Large intestine (tissue), 3 donors: Measurements from ENCODE around the gene IL17RC. TPM values are rescaled to one million over a fixed set of nuclear protein-coding genes. Genes with fewer than 3 reads are reported as not detected.
"Not testable (repeated sequence)": the region's sequence is repeated elsewhere in the genome, so short reads cannot be mapped to it uniquely, and the experiment has no call there.

Experiments
- DNase-seq, 2 donors: peaks; one replicate each; pipeline versions ENCODE4 v3.0.0 to v3.0.0-alpha.2; 2013
- H3K27ac ChIP-seq: one replicate; pipeline ENCODE4 v1.5.1; 2013; ENCODE audit warnings: low read length
- H3K27me3 ChIP-seq: 2 replicates; pipeline ENCODE4 v1.6.1; 2013; ENCODE audit warnings: low read length; ENCODE audit not compliant: control insufficient read depth, insufficient read depth
- H3K36me3 ChIP-seq: 2 replicates; pipeline ENCODE4 v1.6.1; 2013; ENCODE audit warnings: low read length; ENCODE audit not compliant: control insufficient read depth, insufficient read depth
- H3K4me1 ChIP-seq: one replicate; pipeline ENCODE4 v1.6.1; 2013; ENCODE audit warnings: low read length; ENCODE audit not compliant: control insufficient read depth, insufficient read depth
- H3K4me3 ChIP-seq: one replicate; pipeline ENCODE4 v1.5.1; 2013; ENCODE audit warnings: low read length
- H3K9me3 ChIP-seq: one replicate; pipeline ENCODE4 v1.6.1; 2013; ENCODE audit warnings: mild to moderate bottlenecking, low read depth, low read length, moderate library complexity; ENCODE audit not compliant: control insufficient read depth
- WGBS: methylation state at CpG from one replicate; pipeline ENCODE4 v1.1.5; 2013; ENCODE audit warnings: low lambda C conversion rate; ENCODE audit not compliant: insufficient coverage; 5-methylcytosine and 5-hydroxymethylcytosine counted together
- polyA plus RNA-seq: library from polyadenylated mRNA; unstranded; fragments of 120-200 nt; gene quantifications from one replicate; pipeline ENCODE4 v1.2.1, GENCODE V29; 2013

Gene IL17RC
- polyA plus RNA-seq, 1 donor, result 36.3 TPM

DNA sequence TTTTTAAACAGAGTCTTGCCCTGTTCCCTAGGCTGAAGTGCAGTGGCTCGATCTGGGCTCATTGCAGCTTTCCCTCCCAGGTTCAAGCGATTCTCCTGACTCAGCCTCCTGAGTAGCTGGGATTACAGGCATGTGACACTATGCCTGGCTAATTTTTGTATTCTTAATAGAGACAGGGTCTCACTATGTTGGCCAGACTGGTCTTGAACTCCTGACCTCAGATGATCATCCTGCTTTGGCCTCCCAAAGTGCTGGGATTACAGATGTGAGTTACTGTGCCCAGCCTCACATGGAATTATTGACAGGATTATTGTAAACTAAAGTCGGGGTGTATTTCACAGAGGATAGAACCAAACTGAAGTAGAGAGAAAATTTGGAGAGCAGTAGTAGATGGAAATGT is 21.2 kb upstream of the IL17RC start:
- Histone ChIP-seq H3K36me3 (peaks cover 15% of the 10 kb centered on the region), H3K4me1 (peaks cover 40% of the 10 kb centered on the region)
- not testable (repeated sequence) for H3K4me3 ChIP-seq, H3K27me3 ChIP-seq, DNase-seq, H3K27ac ChIP-seq, H3K9me3 ChIP-seq
- WGBS, result 100% methylated on average over 1 of the region's 3 CpGs

DNA sequence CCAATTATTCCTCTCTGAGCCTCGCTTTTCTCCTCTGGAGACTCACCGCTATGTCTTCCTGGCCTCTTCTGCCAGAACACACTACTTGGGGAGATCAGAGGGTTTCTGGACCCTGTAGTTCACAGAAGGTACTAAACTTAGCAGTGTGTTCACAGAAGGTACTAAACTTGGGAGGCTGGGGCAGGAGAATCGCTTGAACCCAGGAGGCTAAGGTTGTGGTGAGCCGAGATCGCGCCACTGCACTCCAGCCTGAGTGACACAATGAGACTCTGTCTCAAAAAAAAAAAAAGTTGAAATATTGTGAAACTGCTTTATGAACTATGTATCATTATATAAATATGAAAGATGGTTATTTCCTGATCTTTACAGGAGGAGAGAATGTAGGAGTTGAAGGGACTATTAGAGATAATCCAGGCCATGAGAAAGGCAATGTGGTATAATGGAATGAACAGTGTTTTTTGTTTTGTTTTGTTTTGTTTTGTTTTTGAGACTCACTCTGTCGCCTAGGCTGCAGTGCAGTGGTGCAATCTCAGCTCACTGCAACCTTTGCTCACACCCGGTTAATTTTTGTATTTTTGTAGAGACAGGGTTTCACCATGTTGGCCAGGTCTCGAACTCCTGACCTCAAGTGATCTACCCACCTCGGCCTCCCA is 20.0 kb upstream of the IL17RC start:
- not testable (repeated sequence) for H3K27me3 ChIP-seq, H3K9me3 ChIP-seq, H3K4me3 ChIP-seq
- DNase-seq, result peak in 1 of 2 donors; percentile 71
- peaks cover 48% of the 10 kb centered on the region for H3K4me1 ChIP-seq
- H3K36me3 ChIP-seq, result peaks cover 15% of the 10 kb centered on the region
- H3K27ac ChIP-seq, result peak overlapping the region; percentile 93
- 71% methylated on average over 1 of the region's 10 CpGs for WGBS

DNA sequence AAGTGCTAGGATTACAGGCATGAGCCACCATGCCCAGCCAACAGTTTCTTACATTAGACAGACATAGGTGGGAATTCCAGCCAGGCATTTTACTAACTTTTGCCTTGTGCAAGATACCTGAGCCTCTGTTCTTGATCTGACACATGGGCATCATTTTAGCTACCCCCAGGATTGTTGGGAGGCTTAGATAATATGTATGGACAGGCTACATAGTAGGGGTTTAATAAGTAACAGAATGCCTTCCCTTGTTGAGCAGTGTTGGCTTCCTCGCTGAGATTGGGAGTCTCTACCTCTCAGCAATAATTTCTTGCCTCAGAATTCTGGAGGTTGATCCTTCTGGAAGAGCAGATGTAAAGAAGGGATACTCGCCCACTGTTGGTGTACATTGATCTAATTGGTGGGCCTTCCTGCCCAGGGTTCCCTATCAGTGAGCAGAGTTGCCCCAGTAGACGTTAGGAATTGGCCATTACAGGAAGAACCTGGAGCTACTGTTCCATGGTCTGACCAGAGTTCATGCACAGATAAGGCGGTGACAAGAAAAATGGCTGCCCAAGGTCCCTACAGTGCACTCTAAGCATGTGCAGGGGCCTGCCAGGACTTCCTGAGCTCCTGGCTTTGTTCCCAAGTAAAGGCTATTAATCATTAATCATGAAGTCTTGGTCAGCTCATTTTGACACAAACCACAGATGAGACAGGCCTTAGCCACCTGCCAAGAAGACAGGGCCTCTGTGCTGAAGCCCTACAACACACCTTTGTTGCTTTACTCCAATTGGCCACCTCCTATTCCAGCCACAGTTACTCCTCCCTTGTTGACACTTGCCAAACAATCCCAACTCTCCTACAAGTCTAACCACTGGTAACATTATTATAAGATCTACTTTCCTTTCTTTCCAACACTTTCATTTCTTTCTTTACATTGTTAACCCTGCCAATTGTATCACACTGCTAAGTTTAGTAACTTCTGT is 19.2 kb upstream of the IL17RC start:
- H3K27ac ChIP-seq, result peak overlapping the region; percentile 93
- H3K4me1 ChIP-seq, result peaks cover 56% of the 10 kb centered on the region
- peaks cover 4% of the 10 kb centered on the region for H3K9me3 ChIP-seq
- no peak overlapping the region for H3K4me3 ChIP-seq
- H3K27me3 ChIP-seq, result no peaks in the 10 kb centered on the region
- WGBS, result 50% methylated on average over 1 of the region's 4 CpGs
- peak; percentile 95 to 99 for DNase-seq
- H3K36me3 ChIP-seq, result peaks cover 11% of the 10 kb centered on the region

DNA sequence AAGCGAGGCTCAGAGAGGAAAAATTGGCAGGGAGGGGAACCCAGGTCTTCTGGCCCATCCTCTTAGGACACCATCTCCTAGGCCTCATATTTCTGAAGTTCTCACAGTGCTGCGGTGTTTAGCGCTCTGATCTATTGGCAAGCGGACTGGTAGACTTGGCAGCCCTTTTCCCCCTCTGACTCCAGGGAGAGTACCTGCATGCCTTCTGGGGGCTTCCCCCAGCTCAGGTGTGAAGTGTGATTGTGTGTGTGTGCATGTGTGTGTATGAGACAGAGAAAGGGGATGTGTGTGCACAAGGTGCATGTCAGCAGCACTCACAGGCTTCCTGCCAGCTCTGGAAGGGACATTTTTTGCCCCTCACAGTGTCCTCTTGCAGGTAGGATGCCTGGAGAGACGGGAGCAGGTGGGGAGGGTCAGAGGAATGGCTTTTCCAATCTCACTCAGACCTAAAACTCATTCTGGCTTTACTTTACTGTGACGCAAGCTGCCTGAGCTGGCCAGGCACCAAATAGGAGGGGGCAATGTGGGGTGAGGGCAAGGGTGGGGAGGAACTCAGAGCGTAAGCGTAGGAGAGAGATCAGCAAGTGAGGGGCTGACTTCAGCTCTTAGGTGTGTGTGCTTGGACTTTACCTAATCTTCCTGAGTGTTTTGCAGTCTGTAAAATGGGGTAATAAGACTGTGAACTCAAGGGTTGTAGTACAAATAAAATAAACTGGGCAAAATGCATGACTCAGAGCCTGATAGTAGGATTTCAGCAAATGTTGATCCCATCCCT is 18.2 kb upstream of the IL17RC start:
- H3K4me1 ChIP-seq, result peaks cover 56% of the 10 kb centered on the region

DNA sequence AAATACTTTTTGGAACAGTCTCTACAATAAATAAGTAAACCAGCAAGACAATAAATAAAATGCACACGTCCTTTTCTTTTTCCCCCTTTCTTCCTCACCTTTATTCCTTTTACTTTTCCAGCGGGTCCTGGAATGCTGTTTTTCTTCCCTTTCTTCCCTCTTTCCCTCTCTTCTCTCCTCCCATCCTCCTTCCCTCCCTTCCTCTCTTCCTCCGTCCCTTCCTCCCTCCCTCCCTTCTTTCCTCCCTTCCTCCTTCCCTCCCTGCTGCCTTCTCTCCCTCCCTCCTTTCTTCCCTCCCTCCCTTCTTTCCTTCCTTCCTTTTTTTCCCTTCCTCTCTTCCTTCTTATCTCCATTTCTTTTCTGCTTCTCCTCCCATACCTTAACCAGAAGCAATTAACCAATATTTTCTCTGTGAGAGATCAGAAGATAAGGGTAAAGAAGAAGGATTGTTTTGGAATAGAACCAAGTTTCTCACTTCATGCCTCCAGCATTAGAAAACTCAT is 17.6 kb upstream of the IL17RC start:
- peaks cover 61% of the 10 kb centered on the region for H3K4me1 ChIP-seq
- H3K9me3 ChIP-seq, result peaks cover 4% of the 10 kb centered on the region
- no peaks in the 10 kb centered on the region for H3K36me3 ChIP-seq
- no peak for DNase-seq
- no peak overlapping the region for H3K4me3 ChIP-seq
- H3K27me3 ChIP-seq, result no peaks in the 10 kb centered on the region
- 71% methylated on average over 2 of the region's 3 CpGs for WGBS
- peak overlapping the region; percentile 93 for H3K27ac ChIP-seq

More for the DNA sequence above, 18.2 kb upstream of the IL17RC start:
- peak in 1 of 2 donors; percentile 68 for DNase-seq
- Histone ChIP-seq H3K4me3 (no peak overlapping the region), H3K36me3 (peaks cover 2% of the 10 kb centered on the region), H3K27me3 (no peaks in the 10 kb centered on the region), H3K9me3 (peaks cover 4% of the 10 kb centered on the region), H3K27ac (peak overlapping the region; percentile 93)
- WGBS, result 40% methylated on average over 1 of the region's 8 CpGs

DNA sequence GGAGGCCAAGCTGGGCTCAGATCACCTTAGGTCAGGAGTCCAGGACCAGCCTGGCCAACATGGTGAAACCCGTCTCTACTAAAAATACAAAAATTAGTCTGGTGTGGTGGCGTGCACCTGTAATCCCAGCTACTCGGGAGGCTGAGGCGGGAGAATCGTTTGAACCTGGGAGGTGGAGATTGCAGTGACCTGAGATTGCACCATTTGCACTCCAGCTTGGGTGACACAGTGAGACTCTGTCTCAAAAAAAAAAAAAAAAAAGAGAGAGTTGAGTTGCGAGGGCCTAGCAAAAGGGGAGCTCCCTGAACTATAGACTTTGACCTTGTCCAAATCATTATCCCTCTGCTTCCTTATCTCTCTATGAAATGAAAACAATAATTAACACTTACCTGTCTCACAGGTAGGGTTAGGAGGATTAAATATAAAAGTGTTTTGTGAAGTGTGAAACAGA is 15.9 kb upstream of the IL17RC start:
- not testable (repeated sequence) for H3K36me3 ChIP-seq, H3K9me3 ChIP-seq, H3K27me3 ChIP-seq, H3K4me3 ChIP-seq
- peak overlapping the region; percentile 91 for H3K27ac ChIP-seq
- WGBS, result no CpG with 5 or more reads among the region's 6 CpGs
- peaks cover 62% of the 10 kb centered on the region for H3K4me1 ChIP-seq
- peak; percentile 87 to 94 for DNase-seq

DNA sequence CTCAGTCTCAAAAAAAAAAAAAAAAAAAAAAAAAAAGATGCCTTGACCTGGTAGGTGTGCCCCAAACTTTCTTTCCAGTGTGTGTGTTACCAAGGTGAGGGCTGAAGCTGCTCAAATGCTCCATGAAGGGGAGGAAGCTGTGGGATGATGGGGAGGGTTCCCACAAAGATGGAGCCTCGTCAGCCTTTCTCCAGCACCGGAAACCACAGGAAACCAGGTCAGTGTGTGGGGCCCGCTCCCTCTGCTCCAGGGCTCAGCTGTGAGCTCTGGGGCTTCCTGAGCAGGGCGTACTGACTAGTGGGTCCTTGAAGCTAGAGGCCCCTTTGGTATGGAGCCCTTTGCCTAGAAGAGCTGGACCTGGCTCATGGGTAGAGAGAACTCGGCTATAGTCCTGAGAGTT is 14.9 kb upstream of the IL17RC start:
- WGBS, result no CpG with 5 or more reads among the region's 5 CpGs
- Histone ChIP-seq H3K4me3 (no peak overlapping the region), H3K27ac (peak overlapping the region; percentile 91), H3K9me3 (peaks cover 4% of the 10 kb centered on the region), H3K36me3 (peaks cover 9% of the 10 kb centered on the region), H3K4me1 (peaks cover 53% of the 10 kb centered on the region), H3K27me3 (no peaks in the 10 kb centered on the region)
- DNase-seq, result no peak

DNA sequence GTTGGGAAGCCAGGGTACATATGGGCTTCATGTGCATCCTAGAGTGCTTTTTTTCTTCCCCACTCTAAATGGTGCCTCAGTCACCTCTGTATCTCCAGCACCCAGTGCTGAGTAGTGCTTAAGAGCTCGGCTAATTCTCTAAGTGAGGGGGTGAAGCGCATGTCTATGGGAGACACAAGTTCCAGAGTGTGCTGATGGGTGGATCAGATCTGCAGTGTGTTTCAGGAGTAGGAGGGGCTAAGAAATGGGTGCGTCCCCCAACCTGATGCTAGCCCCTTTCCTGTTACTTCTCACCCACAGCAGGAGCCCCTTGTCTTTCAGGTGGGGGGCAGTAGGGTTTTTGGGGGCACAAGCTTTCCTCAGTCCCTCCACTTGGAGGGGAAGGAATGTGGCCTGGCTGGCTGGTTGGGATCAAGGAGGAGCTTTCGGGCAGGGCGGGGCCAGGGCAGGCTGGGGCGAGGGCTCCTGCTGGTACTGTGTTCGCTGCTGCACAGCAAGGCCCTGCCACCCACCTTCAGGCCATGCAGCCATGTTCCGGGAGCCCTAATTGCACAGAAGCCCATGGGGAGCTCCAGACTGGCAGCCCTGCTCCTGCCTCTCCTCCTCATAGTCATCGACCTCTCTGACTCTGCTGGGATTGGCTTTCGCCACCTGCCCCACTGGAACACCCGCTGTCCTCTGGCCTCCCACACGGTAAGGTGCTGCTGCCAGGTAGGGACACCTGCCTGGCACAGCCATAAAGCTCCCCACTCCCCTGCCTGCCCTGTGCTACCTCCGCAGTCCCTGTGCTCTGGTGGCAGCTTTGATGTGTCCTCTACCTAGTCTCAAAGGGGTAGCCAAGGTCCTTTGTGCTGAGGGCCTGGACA is 14.3 kb upstream of the IL17RC start, which contains the start of gene IL17RE:
TSS of gene IL17RE (plus strand) at position 477 of the 866 bp plus-strand sequence. CDS start at position 562, 85 bp downstream.
- H3K4me1 ChIP-seq, result peaks cover 46% of the 10 kb centered on the region
- peaks cover 4% of the 10 kb centered on the region for H3K9me3 ChIP-seq
- peak in 1 of 2 donors; percentile 83 for DNase-seq
- peak within 1 kb of the TSS; percentile 64 for H3K4me3 ChIP-seq
- H3K36me3 ChIP-seq, result peaks cover 15% of the 10 kb centered on the region
- no CpG with 5 or more reads among the region's 13 CpGs for WGBS
- peak within 1 kb of the TSS; percentile 91 for H3K27ac ChIP-seq
- no peaks in the 10 kb centered on the region for H3K27me3 ChIP-seq

DNA sequence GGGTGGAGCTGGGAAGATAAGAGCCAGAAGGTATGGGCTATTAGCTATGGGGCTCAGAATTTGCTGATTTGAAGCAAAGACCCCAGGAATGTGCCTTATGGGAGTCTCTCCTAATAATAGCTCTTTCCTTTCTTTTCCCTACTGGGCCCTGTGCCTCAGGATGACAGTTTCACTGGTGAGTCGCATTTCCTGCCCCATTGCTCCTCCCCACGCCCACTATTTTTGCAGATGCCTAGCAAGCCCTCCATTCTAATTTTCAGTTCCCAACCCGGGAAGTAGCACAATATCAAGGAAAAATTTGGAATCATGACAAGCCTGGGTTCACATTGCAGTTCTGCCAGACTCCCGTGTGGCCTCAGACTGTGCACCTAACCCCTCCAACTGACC is 13.7 kb upstream of the IL17RC start:
- no peak for DNase-seq
- Histone ChIP-seq H3K4me1 (peaks cover 42% of the 10 kb centered on the region), H3K9me3 (peaks cover 4% of the 10 kb centered on the region), H3K27me3 (no peaks in the 10 kb centered on the region), H3K27ac (peak overlapping the region; percentile 91), H3K4me3 (peak overlapping the region; percentile 64), H3K36me3 (peaks cover 20% of the 10 kb centered on the region)
- no CpG with 5 or more reads among the region's 4 CpGs for WGBS
